HL-60 (cell line): ENCODE measurements around the gene OTOA.

ENCODE experiments used
- CTCF ChIP-seq: IDR thresholded peaks from one replicate; pipeline ENCODE4 v1.5.1; 2011; ENCODE audit warnings: low read length, control low read depth, inconsistent platforms; ENCODE audit not compliant: insufficient read depth
- POLR2AphosphoS5 ChIP-seq: IDR thresholded peaks from 2 replicates; pipeline ENCODE4 v1.6.1; 2012; ENCODE audit warnings: low read depth
- REST ChIP-seq: IDR thresholded peaks from 2 replicates; pipeline ENCODE4 v1.6.1; 2012; ENCODE audit warnings: low read depth; ENCODE audit not compliant: insufficient replicate concordance
- SPI1 ChIP-seq: IDR thresholded peaks from 2 replicates; pipeline ENCODE4 v1.6.1; 2012; ENCODE audit warnings: low read depth, mild to moderate bottlenecking, borderline replicate concordance

- TF ChIP-seq CTCF, result no peak
- no peak for TF ChIP-seq SPI1
- no peak for TF ChIP-seq REST
- no peak for TF ChIP-seq POLR2AphosphoS5
Observed at GRCh38 chr16:21628772-21629171, 35.0 kb upstream of the OTOA start.
